HepG2 (cell line): ENCODE measurements around the gene SMIM13. TPM values are rescaled to one million over a fixed set of nuclear protein-coding genes. Genes with fewer than 3 reads are reported as not detected.

Experiments
- ELF3 ChIP-seq: IDR thresholded peaks from 2 replicates; pipeline ENCODE4 v1.6.1; 2016; ENCODE audit warnings: missing genetic modification reagents, missing compliant biosample characterization
- ETV5 ChIP-seq: IDR thresholded peaks from 2 replicates; pipeline ENCODE4 v1.6.1; 2018; ENCODE audit warnings: missing biosample characterization, missing genetic modification reagents, inconsistent platforms, borderline replicate concordance
- HDAC1 ChIP-seq: sonication (generic); formaldehyde crosslinking; IDR thresholded peaks from 2 replicates; pipeline ENCODE4 v1.5.1; 2020; ENCODE audit warnings: mild to moderate bottlenecking, missing genetic modification reagents
- HNRNPL ChIP-seq: fragments of 200-400 bp; formaldehyde crosslinking; IDR thresholded peaks from 2 replicates; pipeline ENCODE4 v1.6.1; 2017; ENCODE audit warnings: mild to moderate bottlenecking, low read depth, low read length
- ISX ChIP-seq: sonication (generic); formaldehyde crosslinking; conservative IDR thresholded peaks from 2 replicates; pipeline ENCODE4 v1.5.0; 2020; ENCODE audit warnings: missing genetic modification reagents
- KAT7 ChIP-seq: IDR thresholded peaks from 2 replicates; pipeline ENCODE4 v1.6.1; 2018; ENCODE audit warnings: borderline replicate concordance, missing compliant biosample characterization
- NR2F2 ChIP-seq: IDR thresholded peaks from 2 replicates; pipeline ENCODE4 v1.6.1; 2012; ENCODE audit warnings: low read depth, inconsistent platforms, borderline replicate concordance
- PLRG1 ChIP-seq: fragments of 450-650 bp; conservative IDR thresholded peaks from 2 replicates; pipeline ENCODE4 v1.6.1; 2016
- REL ChIP-seq: sonication (generic); formaldehyde crosslinking; conservative IDR thresholded peaks from 2 replicates; pipeline ENCODE4 v1.8.0; 2022; ENCODE audit warnings: mild to moderate bottlenecking, missing genetic modification reagents, moderate library complexity
- SOX13 ChIP-seq, 3 experiments: fragments of 450-650 bp in 1 of 3; sonication (generic) in 1 of 3; formaldehyde crosslinking in 1 of 3; IDR thresholded peaks in 2 of 3; conservative IDR thresholded peaks in 1 of 3; 2 replicates each; pipeline versions ENCODE4 v1.5.0 to v1.6.1; 2016 to 2020; ENCODE audit warnings: antibody characterized with exemption in 1 of 3, mild to moderate bottlenecking in 1 of 3, missing compliant biosample characterization in 1 of 3, missing genetic modification reagents in 1 of 3, moderate library complexity in 1 of 3
- TSC22D2 ChIP-seq: sonication (generic); formaldehyde crosslinking; IDR thresholded peaks from 2 replicates; pipeline ENCODE4 v1.5.1; 2020; ENCODE audit warnings: missing genetic modification reagents, mild to moderate bottlenecking, borderline replicate concordance
- YEATS4 ChIP-seq: sonication (generic); formaldehyde crosslinking; IDR thresholded peaks from 2 replicates; pipeline ENCODE4 v1.4.0; 2020; ENCODE audit warnings: missing genetic modification reagents, borderline replicate concordance
- ZBTB33 ChIP-seq: sonication (generic); formaldehyde crosslinking; IDR thresholded peaks from 2 replicates; pipeline ENCODE4 v1.4.0; 2020; ENCODE audit warnings: missing genetic modification reagents
- ZBTB49 ChIP-seq: sonication (generic); formaldehyde crosslinking; IDR thresholded peaks from 2 replicates; pipeline ENCODE4 v1.4.0; 2020; ENCODE audit warnings: missing genetic modification reagents, borderline replicate concordance
- ZFP36 ChIP-seq: fragments of 150-350 bp; IDR thresholded peaks from 2 replicates; pipeline ENCODE4 v1.6.1; 2018; ENCODE audit warnings: borderline replicate concordance, low read length, low read depth; ENCODE audit not compliant: partially characterized antibody
- ZFP36L2 ChIP-seq: sonication (generic); formaldehyde crosslinking; IDR thresholded peaks from 2 replicates; pipeline ENCODE4 v1.4.0; 2020; ENCODE audit warnings: missing genetic modification reagents
- ZNF24 ChIP-seq: fragments of 450-650 bp; IDR thresholded peaks from 2 replicates; pipeline ENCODE4 v1.6.1; 2017; ENCODE audit warnings: antibody characterized with exemption, mild to moderate bottlenecking
- ZNF367 ChIP-seq: sonication (generic); formaldehyde crosslinking; IDR thresholded peaks from 2 replicates; pipeline ENCODE4 v1.4.0; 2020; ENCODE audit warnings: missing genetic modification reagents, borderline replicate concordance
- ZNF383 ChIP-seq: sonication (generic); formaldehyde crosslinking; IDR thresholded peaks from 2 replicates; pipeline ENCODE4 v1.4.0; 2020; ENCODE audit warnings: missing genetic modification reagents, mild to moderate bottlenecking, borderline replicate concordance
- ZNF562 ChIP-seq: sonication (generic); formaldehyde crosslinking; IDR thresholded peaks from 2 replicates; pipeline ENCODE4 v1.8.0; 2022; ENCODE audit warnings: missing genetic modification reagents, borderline replicate concordance
- ZNF580 ChIP-seq: IDR thresholded peaks from 2 replicates; pipeline ENCODE4 v1.6.1; 2016; ENCODE audit warnings: low read depth, borderline replicate concordance
- ZNF710 ChIP-seq: sonication (generic); formaldehyde crosslinking; IDR thresholded peaks from 2 replicates; pipeline ENCODE4 v1.5.0; 2020; ENCODE audit warnings: mild to moderate bottlenecking, missing genetic modification reagents, borderline replicate concordance
- ZNF878 ChIP-seq: sonication (generic); formaldehyde crosslinking; IDR thresholded peaks from 2 replicates; pipeline ENCODE4 v1.8.1; 2023; ENCODE audit warnings: mild to moderate bottlenecking, missing genetic modification reagents, moderate library complexity
- polyA plus RNA-seq, 8 experiments: library from polyadenylated mRNA; depleted of rRNA in 3 of 8; stranded (reverse) in 7 of 8; unstranded in 1 of 8; fragments of >200 nt; fragmentation: Illumina TruSeq in 4 of 8; extraction: Trizol in 4 of 8; gene quantifications; 2 replicates each; pipeline versions ENCODE4 v1.2.1 to v1.2.3, GENCODE V29; 2011 to 2016; ENCODE audit warnings: low read depth in 4 of 8, missing spikeins in 1 of 8, mixed read lengths in 1 of 8; ENCODE audit not compliant: insufficient read depth in 1 of 8
- total RNA-seq, 5 experiments: library from RNA; depleted of rRNA; stranded (reverse); fragments of >200 nt; fragmentation: Illumina TruSeq; extraction: Trizol; gene quantifications; 2 replicates each; pipeline ENCODE4 v1.2.3, GENCODE V29; 2016; ENCODE audit warnings: low read depth in 1 of 5

The SMIM13 gene
- total and polyA plus RNA-seq, 2 of the 13 experiments (the other 11 are each of a cell fraction or from before 2014, with no cell fraction given): 2.7 to 10.2 TPM

- TF ChIP-seq ZNF367: no peak
- peak; percentile 56; the same call in 1 of the 2 replicates for TF ChIP-seq ZBTB33 (CRISPR knock-in tag)
- TF ChIP-seq ZNF580 (CRISPR knock-in tag): 0 out of 2 replicates have a peak, but pooled peaks have one; percentile 34
- TF ChIP-seq REL (CRISPR knock-in tag): no peak
- no peak for TF ChIP-seq HDAC1 (CRISPR knock-in tag)
- TF ChIP-seq ZBTB49 (CRISPR knock-in tag): no peak
- no peak for TF ChIP-seq PLRG1
- TF ChIP-seq ISX: no peak
- TF ChIP-seq ZNF383 (CRISPR knock-in tag): 0 out of 2 replicates have a peak, but pooled peaks have one; percentile 31
- no peak for TF ChIP-seq ZNF562 (CRISPR knock-in tag)
- no peak for TF ChIP-seq ZFP36L2 (CRISPR knock-in tag)
- TF ChIP-seq TSC22D2: no peak
- TF ChIP-seq ETV5 (CRISPR knock-in tag): peak; percentile 69; the same call in 1 of the 2 replicates
- no peak for TF ChIP-seq SOX13 (IDR thresholded peaks at IDR 0.05)
- TF ChIP-seq SOX13 (CRISPR knock-in tag; conservative IDR thresholded peaks at IDR 0.05 in 1 of 2, IDR thresholded peaks at IDR 0.05 in 1 of 2): peak in 1 of 2 experiments; percentile 53; a peak in 1 of 4 replicates
- no peak for TF ChIP-seq ZNF710 (CRISPR knock-in tag)
- TF ChIP-seq ELF3 (CRISPR knock-in tag): peak; percentile 56; the same call in 1 of the 2 replicates
- 0 out of 2 replicates have a peak, but pooled peaks have one; percentile 0 for TF ChIP-seq ZNF878 (CRISPR knock-in tag)
- TF ChIP-seq YEATS4: no peak
- 0 out of 2 replicates have a peak, but pooled peaks have one; percentile 50 for TF ChIP-seq ZNF24
- 0 out of 2 replicates have a peak, but pooled peaks have one; percentile 7 for TF ChIP-seq KAT7
- peak; percentile 33; the same call in 1 of the 2 replicates for TF ChIP-seq NR2F2
- TF ChIP-seq ZFP36: no peak
- no peak for TF ChIP-seq HNRNPL
These were observed 50.8 kb downstream of the SMIM13 start (continued) for GRCh38 chr6:11144393-11144851.
